Keratinocyte (primary cell): ENCODE measurements around the gene PKP2. TPM values are rescaled to one million over a fixed set of nuclear protein-coding genes. Genes with fewer than 3 reads are reported as not detected.

ENCODE experiments used
- DNase-seq: peaks from one replicate; pipeline ENCODE4 v3.0.0-alpha.2; 2011; ENCODE audit warnings: low read depth, missing footprints, low spot score
- FAIRE-seq: peaks from 2 replicates; lab custom pipeline; 2011; peaks lifted over from hg19 to GRCh38; lab: Jason Lieb, UNC
- H2AFZ ChIP-seq: 2 replicates; pipeline ENCODE4 v1.6.0; 2012; ENCODE audit warnings: low read length, control low read depth, inconsistent platforms; ENCODE audit not compliant: control insufficient read depth
- H3K27ac ChIP-seq: 2 replicates; pipeline ENCODE4 v1.5.1; 2011; ENCODE audit warnings: low read length; ENCODE audit not compliant: control insufficient read depth, insufficient read depth
- H3K27me3 ChIP-seq: 3 replicates; pipeline ENCODE4 v1.6.0; 2011; ENCODE audit warnings: low read length; ENCODE audit not compliant: control insufficient read depth, insufficient read depth; ENCODE audit errors: extremely low read depth
- H3K36me3 ChIP-seq, 2 experiments: 2 replicates in 1 of 2; 3 replicates in 1 of 2; pipeline ENCODE4 v1.5.1; 2011; ENCODE audit warnings: low read length in 2 of 2, mild to moderate bottlenecking in 1 of 2; ENCODE audit not compliant: control insufficient read depth in 2 of 2, insufficient read depth in 2 of 2; ENCODE audit errors: extremely low read depth in 1 of 2
- H3K4me1 ChIP-seq: 3 replicates; pipeline ENCODE4 v1.5.1; 2011; ENCODE audit warnings: low read length; ENCODE audit not compliant: control insufficient read depth, insufficient read depth; ENCODE audit errors: extremely low read depth
- H3K4me2 ChIP-seq: 3 replicates; pipeline ENCODE4 v1.6.0; 2011; ENCODE audit warnings: low read depth, low read length; ENCODE audit not compliant: control insufficient read depth, insufficient read depth; ENCODE audit errors: extremely low read depth
- H3K4me3 ChIP-seq, 3 experiments: fragments of 200-600 bp in 1 of 3; sonication (generic) in 1 of 3; 2 replicates in 2 of 3; 3 replicates in 1 of 3; pipeline ENCODE4 v1.5.1; 2011 to 2016; ENCODE audit warnings: low read length in 3 of 3, mild to moderate bottlenecking in 3 of 3, control low read depth in 2 of 3, inconsistent platforms in 1 of 3, low read depth in 1 of 3, mixed read lengths in 1 of 3, mixed run types in 1 of 3, moderate library complexity in 1 of 3; ENCODE audit not compliant: control insufficient read depth in 2 of 3, insufficient read depth in 2 of 3; ENCODE audit errors: extremely low read depth in 1 of 3
- H3K79me2 ChIP-seq: 2 replicates; pipeline ENCODE4 v1.6.0; 2012; ENCODE audit warnings: low read length; ENCODE audit not compliant: control insufficient read depth, insufficient read depth
- H3K9ac ChIP-seq: 3 replicates; pipeline ENCODE4 v1.6.0; 2011; ENCODE audit warnings: low read length; ENCODE audit not compliant: control insufficient read depth, insufficient read depth; ENCODE audit errors: extremely low read depth
- H3K9me1 ChIP-seq: 3 replicates; pipeline ENCODE4 v1.6.0; 2011; ENCODE audit warnings: low read length; ENCODE audit not compliant: control insufficient read depth, insufficient read depth; ENCODE audit errors: extremely low read depth
- H3K9me3 ChIP-seq: 2 replicates; pipeline ENCODE4 v1.5.1; 2012; ENCODE audit warnings: low read depth, low read length; ENCODE audit not compliant: control insufficient read depth
- H4K20me1 ChIP-seq: 3 replicates; pipeline ENCODE4 v1.6.0; 2011; ENCODE audit warnings: low read length; ENCODE audit not compliant: control insufficient read depth, insufficient read depth; ENCODE audit errors: extremely low read depth
- CTCF ChIP-seq, 3 experiments: IDR thresholded peaks in 1 of 3; conservative IDR thresholded peaks in 1 of 3; optimal IDR thresholded peaks in 1 of 3; 2 replicates in 2 of 3; 3 replicates in 1 of 3; pipeline versions ENCODE3 to v1.5.1; 2011; ENCODE audit warnings: low read length in 3 of 3, mild to moderate bottlenecking in 3 of 3, moderate library complexity in 2 of 3, control low read depth in 1 of 3, inconsistent platforms in 1 of 3; ENCODE audit not compliant: insufficient read depth in 2 of 3; ENCODE audit errors: extremely low read depth in 1 of 3
- EZH2 ChIP-seq: IDR thresholded peaks from one replicate; pipeline ENCODE4 v1.6.1; 2012; ENCODE audit warnings: inconsistent platforms, mild to moderate bottlenecking, low read length, moderate library complexity
- dilution Hi-C: fragments of 300-500 bp; cut with MboI; formaldehyde crosslinking; loops from one replicate; pipeline ENCODE4 v1.7.0; 2020; ENCODE audit warnings: low sequenced_read_pairs; ENCODE audit not compliant: extremely low pct_ligation_motif_present
- polyA plus RNA-seq, 5 experiments: library from polyadenylated mRNA; depleted of rRNA in 3 of 5; stranded (reverse) in 3 of 5; stranded (forward) in 1 of 5; unstranded in 1 of 5; fragments of >200 nt; gene quantifications; 1 replicate in 1 of 5; 2 replicates in 3 of 5; 3 replicates in 1 of 5; pipeline versions ENCODE4 v1.2.1 to v1.2.3, GENCODE V29; 2011 to 2012; ENCODE audit warnings: missing spikeins in 2 of 5, low read depth in 1 of 5, low replicate concordance in 1 of 5

The PKP2 gene
- polyA plus RNA-seq, 1 donor (not counting 4 experiments of a cell fraction or from before 2014, with no cell fraction given): 50.4 TPM

DNA sequence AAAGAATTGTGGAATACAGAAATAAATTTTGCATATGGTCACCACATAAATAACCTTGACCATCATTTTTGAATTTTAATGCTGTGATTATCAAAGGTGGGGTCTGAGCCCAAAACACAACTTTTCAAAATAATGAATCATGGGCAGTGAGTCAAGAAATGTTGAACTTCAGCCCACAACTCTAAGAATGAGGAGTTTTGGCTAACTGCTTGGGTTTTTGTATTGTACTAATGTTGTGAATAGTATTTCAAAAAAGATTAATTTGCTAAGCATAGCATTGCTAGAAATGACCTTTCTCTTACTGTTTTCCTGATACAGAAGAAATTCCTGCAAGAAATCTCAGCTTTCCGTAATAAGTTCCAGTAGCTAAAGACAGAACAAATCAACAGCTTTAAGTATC, 116.5 kb downstream of the PKP2 start:
- Histone ChIP-seq H3K36me3 (no peaks in the 10 kb centered on the region), H3K4me2 (no peak overlapping the region), H3K27me3 (no peaks in the 10 kb centered on the region), H3K79me2 (no peaks in the 10 kb centered on the region), H3K4me3 (no peak overlapping the region), H4K20me1 (no peaks in the 10 kb centered on the region), H3K9me1 (no peaks in the 10 kb centered on the region), H3K4me1 (peaks cover 4% of the 10 kb centered on the region), H2AFZ (no peak overlapping the region), H3K9me3 (no peaks in the 10 kb centered on the region), H3K9ac (no peak overlapping the region), H3K27ac (no peak overlapping the region)
- FAIRE-seq (no peak), DNase-seq (no peak)
- dilution Hi-C loops: no loop called here
- TF ChIP-seq EZH2 (no peak), CTCF (optimal IDR thresholded peaks at IDR 0.05 in 1 of 3, IDR thresholded peaks at IDR 0.05 in 1 of 3, conservative IDR thresholded peaks at IDR 0.05 in 1 of 3; ENCODE audit: extremely low read depth in 1 of 3, insufficient read depth in 2 of 3, low read length in 3 of 3) (no peak)

- TF ChIP-seq EZH2 (no peak), CTCF (optimal IDR thresholded peaks at IDR 0.05 in 1 of 3, IDR thresholded peaks at IDR 0.05 in 1 of 3, conservative IDR thresholded peaks at IDR 0.05 in 1 of 3; ENCODE audit: extremely low read depth in 1 of 3, insufficient read depth in 2 of 3, low read length in 3 of 3) (no peak)
- dilution Hi-C loops: no loop called here
- Histone ChIP-seq H3K4me3 (no peak overlapping the region), H3K9ac (no peak overlapping the region), H3K4me2 (no peak overlapping the region), H3K79me2 (no peaks in the 10 kb centered on the region), H3K27ac (no peak overlapping the region), H3K4me1 (peaks cover 4% of the 10 kb centered on the region), H4K20me1 (no peaks in the 10 kb centered on the region), H3K36me3 (no peaks in the 10 kb centered on the region), H3K9me1 (no peaks in the 10 kb centered on the region), H3K9me3 (no peaks in the 10 kb centered on the region), H3K27me3 (no peaks in the 10 kb centered on the region), H2AFZ (no peak overlapping the region)
- DNase-seq (no peak), FAIRE-seq (no peak)
Observed at GRCh38 chr12:32777691-32778175, 118.8 kb downstream of the PKP2 start.
